ENCODE measurements around the gene SENP5. TPM values are rescaled to one million over a fixed set of nuclear protein-coding genes. Genes with fewer than 3 reads are reported as not detected.

The SENP5 gene
- 5.1 to 6.7 TPM (median 6.1 TPM) in 5 replicates for total RNA-seq (2022; extraction: Qiagen RNA extraction)

DNA sequence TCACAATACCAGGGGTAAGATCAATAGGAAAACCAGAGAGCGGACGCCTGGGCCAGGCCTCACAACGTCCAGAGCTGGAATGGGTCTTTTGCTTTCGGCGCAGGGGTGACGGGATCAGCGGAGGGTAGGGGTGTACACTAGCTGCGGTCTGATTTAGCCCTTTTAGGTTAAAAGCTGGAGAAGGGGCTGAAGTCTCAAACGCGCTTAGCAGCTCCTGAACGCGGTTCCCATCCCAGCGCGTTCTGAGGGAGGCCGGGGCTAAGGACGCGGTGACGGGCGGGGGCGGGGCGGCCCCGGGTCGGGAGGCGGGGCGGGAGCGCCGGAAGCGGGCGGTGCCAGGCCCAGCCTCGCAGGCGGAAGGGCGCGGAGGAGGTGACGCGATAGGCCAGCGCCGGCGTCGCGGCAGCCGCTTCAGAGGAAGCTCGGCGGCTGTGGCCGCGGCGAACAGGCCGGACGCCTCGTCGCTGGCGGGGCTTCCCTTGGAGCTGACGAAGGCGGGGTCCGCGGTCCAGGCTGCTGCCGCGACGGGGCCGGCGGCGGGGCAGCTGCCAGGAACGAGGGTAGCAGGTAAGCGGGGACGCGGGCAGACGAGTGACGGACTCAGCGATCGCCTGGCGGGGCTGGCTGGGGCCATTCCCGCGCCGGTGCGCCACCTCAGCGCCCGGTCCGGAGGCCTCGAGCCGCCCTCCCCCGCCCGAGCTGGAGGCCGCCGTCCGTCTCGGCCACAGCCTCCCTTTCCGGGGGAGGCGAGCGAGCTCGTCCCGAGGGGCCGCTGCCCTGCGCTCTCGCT is at the start of gene SENP5:
Gene SENP5, plus strand, starts transcription at position 414 of the 790 bp plus-strand sequence. CDS start 17,262 bp downstream, outside the sequence.

GRCh38 chr3:196942226-196942914 is 74.7 kb downstream of the SENP5 start, which contains the start of gene NCBP2:
Gene NCBP2 (minus strand): TSS chr3:196942528. CDS start chr3:196942503, 25 bp downstream.

GRCh38 chr3:196968233-196969133 is 100.8 kb downstream of the SENP5 start, which contains the start of gene PIGZ:
Gene PIGZ (minus strand): TSS chr3:196968833. CDS start chr3:196952031, 16,802 bp downstream.

Other genes starting within 250 kb of the SENP5 start
- gene NRROS, start 228.2 kb upstream of the SENP5 start, total RNA-seq (2022; extraction: Qiagen RNA extraction): not detected in 5 replicates
- 2.1 to 2.7 TPM (median 2.6 TPM) in 5 replicates for gene CEP19, start 155.7 kb upstream of the SENP5 start, total RNA-seq (2022; extraction: Qiagen RNA extraction)
- 26.7 to 33.4 TPM (median 31.7 TPM) in 5 replicates for gene PIGX, start 155.5 kb upstream of the SENP5 start, total RNA-seq (2022; extraction: Qiagen RNA extraction)
- 32.1 to 44.0 TPM (median 38.9 TPM) in 5 replicates for gene PAK2, start 128.1 kb upstream of the SENP5 start, total RNA-seq (2022; extraction: Qiagen RNA extraction)
- 42.1 to 45.5 TPM (median 43.0 TPM) in 5 replicates for gene NCBP2, start 74.6 kb downstream of the SENP5 start, total RNA-seq (2022; extraction: Qiagen RNA extraction)
- gene PIGZ, start 100.9 kb downstream of the SENP5 start, total RNA-seq (2022; extraction: Qiagen RNA extraction): 1.1 to 1.6 TPM (median 1.5 TPM) in 5 replicates
- gene MELTF, start 161.9 kb downstream of the SENP5 start, total RNA-seq (2022; extraction: Qiagen RNA extraction): 43.8 to 67.7 TPM (median 59.5 TPM) in 5 replicates

Data from A549 treated with Mapracorat at 1 μM for 4 hours (cell line).